Measurements from ENCODE around the gene SPHKAP.

Gene SPHKAP

GRCh38 chr2:228131833-228132232 lies 49.7 kb downstream of the SPHKAP start:
- no peak for TF ChIP-seq POLR2AphosphoS5 (IDR thresholded peaks at IDR 0.05; ENCODE audit: low read depth, low read length)
- TF ChIP-seq REST (IDR thresholded peaks at IDR 0.05; ENCODE audit: insufficient read depth in 1 of 2, low read depth in 2 of 2, low read length in 2 of 2), result no peak
- TF ChIP-seq TAF1 (IDR thresholded peaks at IDR 0.05; ENCODE audit: borderline replicate concordance, insufficient read depth, low read length), result no peak
- TF ChIP-seq SIN3A (IDR thresholded peaks at IDR 0.05; ENCODE audit: borderline replicate concordance, insufficient read depth, low read length), result no peak
- no peak for TF ChIP-seq FOXP2 (optimal IDR thresholded peaks at IDR 0.05; ENCODE audit: borderline replicate concordance, extremely low read depth, extremely low read length, insufficient read depth)

- TF ChIP-seq TAF1 (IDR thresholded peaks at IDR 0.05; ENCODE audit: borderline replicate concordance, insufficient read depth, low read length) (no peak), SIN3A (IDR thresholded peaks at IDR 0.05; ENCODE audit: borderline replicate concordance, insufficient read depth, low read length) (no peak), POLR2AphosphoS5 (IDR thresholded peaks at IDR 0.05; ENCODE audit: low read depth, low read length) (no peak), REST (IDR thresholded peaks at IDR 0.05; ENCODE audit: insufficient read depth in 1 of 2, low read depth in 2 of 2, low read length in 2 of 2) (no peak), FOXP2 (optimal IDR thresholded peaks at IDR 0.05; ENCODE audit: borderline replicate concordance, extremely low read depth, extremely low read length, insufficient read depth) (no peak)
Observed at GRCh38 chr2:228126401-228126800, 55.1 kb downstream of the SPHKAP start.

- TF ChIP-seq POLR2AphosphoS5 (IDR thresholded peaks at IDR 0.05; ENCODE audit: low read depth, low read length) (no peak), SIN3A (IDR thresholded peaks at IDR 0.05; ENCODE audit: borderline replicate concordance, insufficient read depth, low read length) (no peak), FOXP2 (optimal IDR thresholded peaks at IDR 0.05; ENCODE audit: borderline replicate concordance, extremely low read depth, extremely low read length, insufficient read depth) (no peak), TAF1 (IDR thresholded peaks at IDR 0.05; ENCODE audit: borderline replicate concordance, insufficient read depth, low read length) (no peak), REST (IDR thresholded peaks at IDR 0.05; ENCODE audit: insufficient read depth in 1 of 2, low read depth in 2 of 2, low read length in 2 of 2) (no peak)
Observed at GRCh38 chr2:228118940-228119339, 62.5 kb downstream of the SPHKAP start.

GRCh38 chr2:228107846-228108245 lies 73.6 kb downstream of the SPHKAP start:
- no peak for TF ChIP-seq SIN3A (IDR thresholded peaks at IDR 0.05; ENCODE audit: borderline replicate concordance, insufficient read depth, low read length)
- no peak for TF ChIP-seq FOXP2 (optimal IDR thresholded peaks at IDR 0.05; ENCODE audit: borderline replicate concordance, extremely low read depth, extremely low read length, insufficient read depth)
- TF ChIP-seq TAF1 (IDR thresholded peaks at IDR 0.05; ENCODE audit: borderline replicate concordance, insufficient read depth, low read length), result no peak
- no peak for TF ChIP-seq REST (IDR thresholded peaks at IDR 0.05; ENCODE audit: insufficient read depth in 1 of 2, low read depth in 2 of 2, low read length in 2 of 2)
- TF ChIP-seq POLR2AphosphoS5 (IDR thresholded peaks at IDR 0.05; ENCODE audit: low read depth, low read length), result no peak

Measured in PFSK-1 (cell line).